ENCODE measurements around the gene CIC. TPM values are rescaled to one million over a fixed set of nuclear protein-coding genes. Genes with fewer than 3 reads are reported as not detected.
A peak's percentile ranks its signal among the peaks of the same experiment; 100 is the strongest.

Gene CIC
- total and polyA plus RNA-seq, 4 experiments from 2014 or later, result 3.5 to 82.6 (median 81.6) TPM; not detected in 1

DNA sequence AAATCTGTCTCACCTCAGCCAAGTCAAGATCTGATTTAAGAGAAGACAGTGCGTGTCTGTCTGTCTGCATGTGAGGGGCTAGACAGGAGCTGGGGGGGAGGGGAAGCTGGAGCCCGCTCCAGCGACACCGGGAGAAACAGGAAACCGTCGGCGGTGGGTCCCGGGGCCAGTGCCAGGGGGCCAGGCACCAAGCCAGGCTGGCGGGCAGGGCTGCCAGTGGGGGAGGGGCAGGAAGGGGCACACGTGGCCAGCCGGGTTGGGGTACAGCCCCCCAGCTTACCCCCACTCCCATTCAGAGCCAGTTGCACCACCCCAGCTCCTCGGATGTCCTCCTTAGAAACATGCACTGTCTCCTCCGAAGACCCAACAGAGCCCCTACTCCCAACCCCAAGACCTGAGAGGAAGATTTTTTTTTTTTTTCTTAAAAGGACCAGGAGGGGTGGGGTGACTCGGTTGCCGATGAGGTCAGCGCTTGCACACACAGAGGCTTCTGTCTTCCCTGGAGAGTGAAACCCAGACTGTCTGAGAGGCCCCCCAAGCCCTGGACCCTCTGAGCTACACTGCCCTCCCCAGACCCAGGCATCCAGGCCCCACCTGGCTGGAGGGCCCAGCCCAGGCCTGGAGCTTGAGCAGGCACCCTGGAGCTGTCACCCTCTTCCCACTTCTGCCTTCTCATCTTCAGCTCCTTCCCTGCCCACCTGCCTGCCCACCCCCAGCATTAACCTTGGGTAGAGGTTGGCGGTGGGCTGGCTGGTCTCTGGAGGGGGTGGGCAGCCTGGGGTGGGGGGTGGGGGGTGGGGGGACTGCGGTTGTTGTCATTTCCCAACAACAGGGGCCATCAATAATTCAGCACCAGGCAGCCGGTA, 18.2 kb upstream of the CIC start:
- Mint-ChIP-seq H3K36me3 (peaks cover 0 to 20% of the 10 kb centered on the region in 2 donors), H3K4me3 (no peak overlapping the region), H3K4me1 (peaks cover 9 to 44% (median 28%) of the 10 kb centered on the region in 4 donors), H3K27ac (peak overlapping the region in 3 of 7 donors; percentile 3 to 98 (median 72)), H3K9me3 (peaks cover 0 to 2% (median 0%) of the 10 kb centered on the region in 8 donors), H3K27me3 (peaks cover 0 to under 1% of the 10 kb centered on the region in 2 donors)
- Histone ChIP-seq H3K4me1 (ENCODE audit: insufficient read depth, low read length) (peaks cover 40% of the 10 kb centered on the region), H3K36me3 (ENCODE audit: insufficient read depth, low read length) (no peaks in the 10 kb centered on the region), H3K27ac (ENCODE audit: low read depth, low read length) (no peak overlapping the region), H3K27me3 (ENCODE audit: insufficient read depth, low read length) (no peaks in the 10 kb centered on the region), H3K4me3 (ENCODE audit: low read length in 2 of 2) (no peak overlapping the region), H3K9me3 (ENCODE audit: control insufficient read depth in 1 of 2, low read length in 2 of 2) (no peaks in the 10 kb centered on the region)
- no peak for DNase-seq
- intact Hi-C loops (cut with micrococcal nuclease), result no loop called here
- ChIA-PET POLR2A (ENCODE audit: partially characterized antibody) (interaction anchor here (0.5 to 2.2 kb wide), 11 partner anchors 8 to 371 kb away, joined by 3 to 20 read pairs (median 4); partner anchors contain the start of genes GSK3A and POU2F2), CTCF (ENCODE audit: partially characterized antibody) (interaction anchor here (1.1 to 3.5 kb wide), 4 partner anchors 24 to 142 kb away, joined by 3 to 19 read pairs (median 5); no protein-coding TSS in a partner anchor)

DNA sequence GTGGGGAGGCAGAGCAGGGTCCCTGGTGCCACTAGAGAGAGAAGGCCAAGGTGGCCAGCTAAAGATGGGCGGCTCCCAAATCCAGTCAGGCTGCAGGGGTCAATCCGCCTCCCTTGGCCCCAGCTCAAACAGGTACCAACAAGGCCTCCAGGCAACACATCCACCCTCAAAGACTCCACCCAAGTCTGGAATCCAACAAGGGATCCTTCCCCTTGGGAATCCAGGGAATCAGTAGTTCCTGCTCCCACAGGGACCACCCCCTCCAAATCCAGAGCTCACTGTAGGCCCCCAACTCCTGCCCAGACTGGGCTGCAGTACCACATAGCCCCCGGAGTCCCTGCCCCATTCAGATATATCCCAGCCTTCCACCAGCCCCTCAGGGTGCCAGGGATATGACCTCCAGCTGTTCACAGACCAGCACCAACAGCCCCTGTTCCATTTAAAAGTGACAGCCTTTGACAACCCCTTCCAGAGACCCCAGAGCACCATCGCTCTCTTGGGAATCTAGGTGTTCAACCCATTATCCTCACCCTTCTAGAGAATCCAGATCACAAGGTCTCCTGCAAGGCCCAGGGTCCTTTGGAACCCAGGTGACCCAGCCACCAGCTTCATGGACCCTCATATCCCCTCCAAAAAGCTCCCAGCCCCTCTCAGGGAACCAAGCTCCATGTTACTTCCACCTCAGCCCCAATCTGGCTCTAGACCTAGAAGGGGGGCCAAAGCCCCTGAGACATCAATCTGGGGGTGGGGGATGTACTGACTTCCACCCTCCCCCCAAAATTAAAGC, 17.3 kb upstream of the CIC start:
- Mint-ChIP-seq H3K4me3 (peak overlapping the region; percentile 53 to 93 (median 73)), H3K27ac (peak overlapping the region; percentile 60 to 98 (median 93)), H3K4me1 (peaks cover 12 to 43% (median 30%) of the 10 kb centered on the region in 4 donors), H3K27me3 (peaks cover 3 to 4% of the 10 kb centered on the region in 2 donors), H3K9me3 (peaks cover 0 to 2% (median 0%) of the 10 kb centered on the region in 8 donors), H3K36me3 (peaks cover 0 to 19% of the 10 kb centered on the region in 2 donors)
- H3K4me3 ChIP-seq (ENCODE audit: low read length in 2 of 2), result no peak overlapping the region
- ChIA-PET POLR2A (ENCODE audit: partially characterized antibody) (interaction anchor here (0.6 to 2.2 kb wide), 8 partner anchors 9 to 119 kb away, joined by 3 to 20 read pairs (median 4); partner anchors contain the start of genes GSK3A and POU2F2), CTCF (ENCODE audit: partially characterized antibody) (interaction anchor here (0.6 to 3.5 kb wide), 8 partner anchors 8 to 143 kb away, joined by 3 to 19 read pairs (median 4); partner anchors contain the start of gene POU2F2)
- intact Hi-C loops (cut with micrococcal nuclease), result no loop called here
- H3K36me3 ChIP-seq (ENCODE audit: insufficient read depth, low read length), result no peaks in the 10 kb centered on the region
- DNase-seq, result no peak
- no peak overlapping the region for H3K27ac ChIP-seq (ENCODE audit: low read depth, low read length)
- H3K9me3 ChIP-seq (ENCODE audit: control insufficient read depth in 1 of 2, low read length in 2 of 2), result no peaks in the 10 kb centered on the region
- H3K27me3 ChIP-seq (ENCODE audit: insufficient read depth, low read length), result no peaks in the 10 kb centered on the region
- H3K4me1 ChIP-seq (ENCODE audit: insufficient read depth, low read length), result peaks cover 35% of the 10 kb centered on the region

DNA sequence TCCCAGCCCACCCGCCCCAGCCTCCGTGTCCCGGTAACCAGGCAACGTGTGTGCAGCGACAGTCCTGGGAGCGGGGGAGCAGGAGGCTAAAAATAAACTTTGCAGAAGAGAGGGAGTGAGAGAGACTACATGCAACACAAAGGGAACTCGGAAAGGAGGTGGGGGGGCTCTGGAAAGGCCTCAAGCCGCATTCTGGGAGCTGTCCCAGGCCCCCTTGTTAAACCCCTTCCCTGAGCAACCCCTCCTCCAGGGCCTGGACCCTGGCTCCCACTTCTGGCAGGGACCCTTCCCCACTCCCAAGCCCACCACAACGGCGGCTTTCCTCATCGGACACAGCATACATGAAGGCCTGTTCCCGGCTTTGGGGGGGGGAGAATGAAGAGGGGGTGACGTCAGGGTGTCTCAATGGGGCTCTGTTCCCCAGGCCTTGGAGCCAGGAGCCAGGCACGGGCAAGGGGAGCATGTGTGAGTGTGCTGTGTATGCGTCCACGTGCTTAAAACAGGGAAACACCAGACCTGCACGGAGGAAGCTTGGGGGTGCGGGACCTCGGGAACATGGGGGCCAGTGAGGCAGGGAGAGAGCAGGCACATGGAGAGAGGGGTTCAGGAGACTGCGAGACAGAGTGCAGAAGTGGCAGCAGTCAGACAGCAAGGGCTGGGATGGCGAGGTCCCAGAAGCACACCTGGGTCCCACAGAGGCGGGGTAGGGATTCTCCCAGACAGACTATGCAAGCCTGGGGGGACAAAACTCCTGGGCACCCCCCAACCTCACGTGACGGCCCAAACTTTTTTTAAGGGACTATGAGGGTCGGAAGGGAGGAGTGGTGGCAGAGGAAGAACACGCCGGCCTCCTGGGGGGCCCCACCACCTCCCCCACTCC, 16.4 kb upstream of the CIC start:
- no peaks in the 10 kb centered on the region for H3K27me3 ChIP-seq (ENCODE audit: insufficient read depth, low read length)
- Mint-ChIP-seq H3K27me3 (peaks cover 3 to 4% of the 10 kb centered on the region in 2 donors), H3K27ac (peak overlapping the region; percentile 95 to 98 (median 97)), H3K9me3 (no peaks in the 10 kb centered on the region), H3K4me1 (peaks cover 12 to 44% (median 29%) of the 10 kb centered on the region in 4 donors), H3K4me3 (peak overlapping the region; percentile 90 to 97 (median 92)), H3K36me3 (peaks cover 0 to 17% of the 10 kb centered on the region in 2 donors)
- intact Hi-C loops (cut with micrococcal nuclease), result no loop called here
- H3K27ac ChIP-seq (ENCODE audit: low read depth, low read length), result peak overlapping the region; percentile 73
- no peaks in the 10 kb centered on the region for H3K9me3 ChIP-seq (ENCODE audit: control insufficient read depth in 1 of 2, low read length in 2 of 2)
- ChIA-PET POLR2A (ENCODE audit: partially characterized antibody) (interaction anchor here (1.4 to 2.2 kb wide), 3 partner anchors 9 to 29 kb away, joined by 5 to 20 read pairs (median 8); no protein-coding TSS in a partner anchor), CTCF (ENCODE audit: partially characterized antibody) (interaction anchor here (1.0 to 3.5 kb wide), 5 partner anchors 9 to 46 kb away, joined by 3 to 19 read pairs (median 5); no protein-coding TSS in a partner anchor)
- peak overlapping the region in 1 of 2 donors; percentile 90 for H3K4me3 ChIP-seq (ENCODE audit: low read length in 2 of 2)
- H3K4me1 ChIP-seq (ENCODE audit: insufficient read depth, low read length), result peaks cover 35% of the 10 kb centered on the region
- DNase-seq, result no peak
- H3K36me3 ChIP-seq (ENCODE audit: insufficient read depth, low read length), result no peaks in the 10 kb centered on the region

DNA sequence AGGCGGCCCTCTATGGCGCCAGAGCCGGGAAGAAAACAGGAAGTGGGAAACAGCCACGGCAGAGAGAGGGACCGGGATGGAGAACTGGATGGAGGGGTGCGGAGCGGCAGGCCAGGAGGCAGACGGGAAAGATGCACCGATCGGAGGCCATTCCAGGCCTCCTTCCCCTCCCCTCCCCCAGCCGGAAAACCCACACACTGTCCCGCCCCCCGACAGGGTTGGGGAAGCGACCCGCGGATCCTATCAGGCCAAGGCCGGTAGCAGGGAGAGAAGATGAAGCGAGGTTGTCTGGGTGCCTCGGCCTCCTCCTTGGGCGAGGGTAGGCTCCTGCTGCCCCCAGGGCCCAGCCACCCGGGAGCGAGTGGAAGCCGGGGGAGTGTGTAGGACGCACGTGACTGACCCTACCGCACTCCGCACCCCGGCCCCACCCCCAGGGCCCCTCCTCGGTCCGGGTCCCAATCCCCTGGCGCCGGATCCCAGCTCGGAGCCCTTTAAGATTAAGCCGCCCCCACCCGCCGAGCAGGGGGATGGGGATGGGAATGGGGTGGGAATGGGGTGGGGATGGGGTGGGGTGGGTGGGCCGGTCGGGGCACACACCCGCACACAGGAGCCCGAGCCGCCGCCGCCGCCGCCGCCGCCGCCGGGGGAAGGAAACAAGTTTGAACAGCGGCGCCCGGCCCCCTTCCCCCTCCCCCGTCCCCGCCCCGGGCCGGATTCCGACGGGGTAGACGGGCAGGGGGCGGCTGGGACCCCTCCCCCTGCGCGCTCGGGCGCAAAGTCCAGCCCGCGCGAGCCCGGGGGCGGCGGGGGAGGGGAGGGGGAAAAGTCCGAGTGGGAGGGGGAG, 15.6 kb upstream of the CIC start:
- Histone ChIP-seq H3K27ac (ENCODE audit: low read depth, low read length) (peak overlapping the region; percentile 93), H3K36me3 (ENCODE audit: insufficient read depth, low read length) (no peaks in the 10 kb centered on the region), H3K4me1 (ENCODE audit: insufficient read depth, low read length) (peaks cover 35% of the 10 kb centered on the region), H3K9me3 (ENCODE audit: control insufficient read depth in 1 of 2, low read length in 2 of 2) (no peaks in the 10 kb centered on the region), H3K4me3 (ENCODE audit: low read length in 2 of 2) (peak overlapping the region in 1 of 2 donors; percentile 90), H3K27me3 (ENCODE audit: insufficient read depth, low read length) (no peaks in the 10 kb centered on the region)
- no peaks in the 10 kb centered on the region for H3K9me3 Mint-ChIP-seq
- ChIA-PET CTCF (ENCODE audit: partially characterized antibody) (no interaction called here), POLR2A (ENCODE audit: partially characterized antibody) (interaction anchor here (1.4 kb wide), 2 partner anchors 9 to 26 kb away, joined by 5 to 8 read pairs; no protein-coding TSS in a partner anchor)
- peaks cover 0 to 17% of the 10 kb centered on the region in 2 donors for H3K36me3 Mint-ChIP-seq
- H3K27ac Mint-ChIP-seq, result peak overlapping the region; percentile 95 to 98 (median 97)
- intact Hi-C loops (cut with micrococcal nuclease), result loop anchor here (1.0 to 2.0 kb wide), 2 partner anchors 30 to 49 kb away; partner anchors contain the start of genes PAFAH1B3 and PRR19
- H3K27me3 Mint-ChIP-seq, result peaks cover 3 to 4% of the 10 kb centered on the region in 2 donors
- peak overlapping the region; percentile 90 to 97 (median 92) for H3K4me3 Mint-ChIP-seq
- peaks cover 12 to 44% (median 29%) of the 10 kb centered on the region in 4 donors for H3K4me1 Mint-ChIP-seq
- peak; percentile 62 to 76 (median 70) for DNase-seq

DNA sequence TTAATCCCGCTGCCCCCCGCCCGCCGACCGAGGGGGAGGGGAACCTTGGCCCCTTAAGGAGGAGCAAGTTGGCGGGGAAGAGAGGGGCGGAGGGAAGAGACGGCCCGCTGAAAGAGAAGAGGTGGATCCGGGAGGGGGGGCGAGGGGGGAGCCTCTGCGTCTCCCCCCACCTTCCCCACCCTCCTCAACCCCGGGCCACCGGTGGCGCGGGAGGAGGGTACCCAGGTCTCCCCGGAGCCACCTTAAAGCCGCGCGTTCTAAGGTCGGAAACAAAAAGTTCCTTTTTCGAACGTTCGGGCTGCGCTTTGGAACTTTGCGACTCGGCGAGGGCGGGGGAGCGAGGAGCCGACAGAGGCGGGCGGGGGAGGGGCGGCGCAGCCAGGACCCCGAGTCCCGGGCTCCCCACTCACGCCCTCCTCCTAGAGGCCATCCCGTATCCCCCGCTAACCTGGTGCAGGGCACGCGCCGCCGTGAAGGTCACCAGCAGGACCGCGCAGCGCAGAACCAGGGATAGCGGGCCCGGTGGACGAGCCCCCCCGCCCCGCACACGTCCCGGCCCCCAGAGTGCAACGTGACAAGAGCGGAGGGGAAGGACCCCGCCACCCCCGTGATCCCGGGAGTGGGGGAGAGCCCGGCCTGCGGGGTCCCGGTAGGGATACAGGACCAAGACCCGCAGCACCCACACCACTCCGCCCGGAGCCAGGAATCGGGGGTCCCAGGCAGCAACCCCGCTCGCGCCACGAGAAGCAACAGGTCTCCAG, 14.8 kb upstream of the CIC start:
- H3K36me3 ChIP-seq (ENCODE audit: insufficient read depth, low read length), result no peaks in the 10 kb centered on the region
- H3K9me3 ChIP-seq (ENCODE audit: control insufficient read depth in 1 of 2, low read length in 2 of 2), result no peaks in the 10 kb centered on the region
- peak overlapping the region; percentile 69 to 90 for H3K4me3 ChIP-seq (ENCODE audit: low read length in 2 of 2)
- Mint-ChIP-seq H3K4me1 (peaks cover 12 to 44% (median 29%) of the 10 kb centered on the region in 4 donors), H3K9me3 (no peaks in the 10 kb centered on the region), H3K27ac (peak overlapping the region; percentile 73 to 87 (median 83)), H3K4me3 (peak overlapping the region; percentile 71 to 85 (median 78)), H3K27me3 (peaks cover 3 to 4% of the 10 kb centered on the region in 2 donors), H3K36me3 (peaks cover 0 to 15% of the 10 kb centered on the region in 2 donors)
- H3K27me3 ChIP-seq (ENCODE audit: insufficient read depth, low read length), result no peaks in the 10 kb centered on the region
- intact Hi-C loops (cut with micrococcal nuclease), result loop anchor here (1.0 to 2.0 kb wide), 2 partner anchors 29 to 49 kb away; partner anchors contain the start of genes PAFAH1B3 and PRR19
- DNase-seq, result peak; percentile 79 to 86 (median 84)
- POLR2A ChIA-PET (ENCODE audit: partially characterized antibody), result interaction anchor here (1.4 kb wide), 2 partner anchors 10 to 26 kb away, joined by 5 to 8 read pairs; no protein-coding TSS in a partner anchor
- H3K4me1 ChIP-seq (ENCODE audit: insufficient read depth, low read length), result peaks cover 35% of the 10 kb centered on the region
- CTCF ChIA-PET (ENCODE audit: partially characterized antibody), result no interaction called here
- H3K27ac ChIP-seq (ENCODE audit: low read depth, low read length), result peak overlapping the region; percentile 93
